ENCODE measurements around the gene CELF1. TPM values are rescaled to one million over a fixed set of nuclear protein-coding genes. Genes with fewer than 3 reads are reported as not detected.
A peak's percentile ranks its signal among the peaks of the same experiment; 100 is the strongest.

CELF1 gene
- total RNA-seq, 1 donor from 2014 or later, result 125 TPM

DNA sequence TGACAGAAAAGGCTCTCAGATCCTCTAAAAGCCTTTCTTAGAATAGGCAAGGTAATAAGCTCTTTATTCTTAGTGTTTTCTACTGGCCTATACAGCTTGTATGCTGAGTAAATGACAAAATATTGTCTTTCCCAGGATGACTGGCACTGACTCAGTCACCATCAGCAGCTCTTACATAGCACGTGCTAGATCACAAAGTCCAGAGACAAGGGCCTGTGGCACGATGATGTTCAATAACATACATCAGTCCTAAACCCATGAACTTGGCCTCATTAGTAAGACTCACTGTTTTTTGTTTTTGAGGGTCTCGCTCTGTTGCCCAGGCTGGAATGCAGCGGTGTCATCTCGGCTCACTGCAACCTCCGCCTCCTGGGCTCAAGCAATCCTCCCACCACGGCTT lies 42.7 kb downstream of the CELF1 start:
- Mint-ChIP-seq H3K9me3 (no peaks in the 10 kb centered on the region), H3K4me1 (ENCODE audit: unreplicated experiment) (peaks cover 52% of the 10 kb centered on the region), H3K36me3 (no peaks in the 10 kb centered on the region), H3K4me3 (no peak overlapping the region), H3K27me3 (no peaks in the 10 kb centered on the region), H3K27ac (peak overlapping the region; percentile 50)
- TF ChIP-seq, protein P1, sequence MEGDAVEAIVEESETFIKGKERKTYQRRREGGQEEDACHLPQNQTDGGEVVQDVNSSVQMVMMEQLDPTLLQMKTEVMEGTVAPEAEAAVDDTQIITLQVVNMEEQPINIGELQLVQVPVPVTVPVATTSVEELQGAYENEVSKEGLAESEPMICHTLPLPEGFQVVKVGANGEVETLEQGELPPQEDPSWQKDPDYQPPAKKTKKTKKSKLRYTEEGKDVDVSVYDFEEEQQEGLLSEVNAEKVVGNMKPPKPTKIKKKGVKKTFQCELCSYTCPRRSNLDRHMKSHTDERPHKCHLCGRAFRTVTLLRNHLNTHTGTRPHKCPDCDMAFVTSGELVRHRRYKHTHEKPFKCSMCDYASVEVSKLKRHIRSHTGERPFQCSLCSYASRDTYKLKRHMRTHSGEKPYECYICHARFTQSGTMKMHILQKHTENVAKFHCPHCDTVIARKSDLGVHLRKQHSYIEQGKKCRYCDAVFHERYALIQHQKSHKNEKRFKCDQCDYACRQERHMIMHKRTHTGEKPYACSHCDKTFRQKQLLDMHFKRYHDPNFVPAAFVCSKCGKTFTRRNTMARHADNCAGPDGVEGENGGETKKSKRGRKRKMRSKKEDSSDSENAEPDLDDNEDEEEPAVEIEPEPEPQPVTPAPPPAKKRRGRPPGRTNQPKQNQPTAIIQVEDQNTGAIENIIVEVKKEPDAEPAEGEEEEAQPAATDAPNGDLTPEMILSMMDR (conservative IDR thresholded peaks at IDR 0.05), result no peak
- DNase-seq (ENCODE audit: extremely low spot score, unreplicated experiment), result no peak

DNA sequence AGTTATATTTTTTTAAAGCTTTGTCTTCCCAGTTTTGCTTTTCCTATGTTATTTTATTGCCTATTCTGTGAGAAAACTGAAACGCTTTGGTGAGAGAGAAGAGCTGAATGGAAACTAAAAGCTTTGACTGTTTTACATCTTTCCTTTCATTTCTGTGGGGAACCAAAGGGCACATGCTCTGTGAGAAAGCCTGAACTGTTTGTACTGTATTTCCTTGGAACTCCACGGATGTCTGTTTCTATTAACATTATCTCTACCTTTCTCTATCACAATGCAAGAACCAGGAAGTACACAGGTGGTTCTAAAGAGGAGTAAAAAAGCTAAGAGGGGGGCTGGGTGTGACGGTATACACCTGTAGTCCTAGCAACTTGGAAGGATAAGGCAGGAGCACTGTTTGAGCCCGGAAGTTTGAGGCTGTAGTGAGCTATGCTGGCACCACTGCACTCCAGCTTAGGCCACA lies 43.8 kb downstream of the CELF1 start:
- TF ChIP-seq, protein P1 (conservative IDR thresholded peaks at IDR 0.05), result no peak
- no peaks in the 10 kb centered on the region for H3K27me3 Mint-ChIP-seq
- H3K27ac Mint-ChIP-seq, result peak overlapping the region; percentile 86
- H3K9me3 Mint-ChIP-seq, result no peaks in the 10 kb centered on the region
- H3K36me3 Mint-ChIP-seq, result no peaks in the 10 kb centered on the region
- H3K4me3 Mint-ChIP-seq, result peak overlapping the region; percentile 15
- DNase-seq (ENCODE audit: extremely low spot score, unreplicated experiment), result no peak
- H3K4me1 Mint-ChIP-seq (ENCODE audit: unreplicated experiment), result peaks cover 43% of the 10 kb centered on the region

DNA sequence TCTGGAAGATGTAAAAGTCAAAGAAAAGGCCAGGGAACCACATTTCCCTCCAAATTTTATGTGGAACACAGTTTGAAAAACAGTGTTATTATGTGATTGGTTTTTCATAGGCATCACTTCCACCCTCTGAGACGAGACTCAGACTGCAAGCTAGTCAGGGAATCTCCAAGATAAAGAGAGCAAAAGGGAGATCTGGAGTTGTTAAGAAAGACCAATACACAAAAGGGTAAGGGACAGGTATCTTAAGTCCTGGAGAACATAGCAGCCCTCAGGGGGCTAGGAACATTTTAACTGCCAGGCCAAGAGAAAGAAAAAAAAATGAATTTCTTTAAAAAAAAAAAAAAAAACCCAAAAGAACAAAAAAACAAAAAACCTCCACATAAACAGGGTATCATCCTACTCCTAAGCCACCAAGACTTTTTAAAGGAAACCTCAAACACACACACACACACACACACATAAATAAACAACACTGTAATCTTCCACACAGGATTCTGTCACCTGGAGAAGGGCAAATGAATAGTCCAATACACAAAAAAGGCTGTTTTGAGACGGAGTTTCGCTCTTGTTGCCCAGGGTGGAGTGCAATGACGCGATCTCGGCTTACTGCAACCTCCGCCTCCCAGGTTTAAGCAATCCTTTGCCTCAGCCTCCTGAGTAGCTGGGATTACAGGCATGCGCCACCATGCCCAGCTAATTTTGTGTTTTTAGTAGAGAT lies 44.5 kb downstream of the CELF1 start:
- Mint-ChIP-seq H3K9me3 (no peaks in the 10 kb centered on the region), H3K36me3 (no peaks in the 10 kb centered on the region), H3K4me3 (no peak overlapping the region), H3K4me1 (ENCODE audit: unreplicated experiment) (peaks cover 47% of the 10 kb centered on the region), H3K27ac (peak overlapping the region; percentile 65), H3K27me3 (no peaks in the 10 kb centered on the region)
- TF ChIP-seq, protein P1 (conservative IDR thresholded peaks at IDR 0.05), result no peak
- DNase-seq (ENCODE audit: extremely low spot score, unreplicated experiment), result no peak

DNA sequence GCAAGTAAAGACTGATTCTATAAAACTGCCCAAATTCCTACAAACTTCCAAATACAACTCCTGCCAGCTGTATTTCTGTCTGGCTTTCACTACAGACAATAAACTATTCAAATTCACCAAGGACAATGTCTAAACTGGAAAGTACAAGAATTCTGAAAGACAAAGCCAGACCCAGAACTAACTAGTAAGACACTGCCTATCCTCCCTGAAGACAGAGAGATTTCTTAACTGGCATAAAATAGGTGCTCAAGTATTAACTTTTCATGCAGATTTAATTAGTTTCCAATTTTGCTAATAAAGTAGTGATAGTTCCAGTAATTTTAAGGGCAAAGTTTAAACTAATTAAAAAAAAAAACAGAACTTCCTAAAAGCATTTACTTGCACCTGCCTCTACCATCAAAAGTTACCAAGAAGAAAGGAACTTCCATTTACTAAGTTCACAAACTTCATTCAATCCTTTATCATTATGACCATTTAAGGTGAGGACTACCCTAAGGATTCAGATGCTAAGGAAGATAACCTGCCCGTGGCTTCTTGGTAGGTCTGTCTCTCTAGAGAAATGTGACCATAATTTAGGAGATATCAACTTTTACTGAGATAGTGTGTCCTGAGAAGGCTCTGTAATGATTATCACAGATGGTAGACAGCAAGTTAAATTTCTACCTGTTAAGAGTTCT lies 45.2 kb downstream of the CELF1 start:
- H3K4me3 Mint-ChIP-seq, result no peak overlapping the region
- no peaks in the 10 kb centered on the region for H3K27me3 Mint-ChIP-seq
- H3K36me3 Mint-ChIP-seq, result no peaks in the 10 kb centered on the region
- no peak for DNase-seq (ENCODE audit: extremely low spot score, unreplicated experiment)
- H3K4me1 Mint-ChIP-seq (ENCODE audit: unreplicated experiment), result peaks cover 46% of the 10 kb centered on the region
- peak overlapping the region; percentile 65 for H3K27ac Mint-ChIP-seq
- TF ChIP-seq, protein P1 (conservative IDR thresholded peaks at IDR 0.05), result no peak
- no peaks in the 10 kb centered on the region for H3K9me3 Mint-ChIP-seq

DNA sequence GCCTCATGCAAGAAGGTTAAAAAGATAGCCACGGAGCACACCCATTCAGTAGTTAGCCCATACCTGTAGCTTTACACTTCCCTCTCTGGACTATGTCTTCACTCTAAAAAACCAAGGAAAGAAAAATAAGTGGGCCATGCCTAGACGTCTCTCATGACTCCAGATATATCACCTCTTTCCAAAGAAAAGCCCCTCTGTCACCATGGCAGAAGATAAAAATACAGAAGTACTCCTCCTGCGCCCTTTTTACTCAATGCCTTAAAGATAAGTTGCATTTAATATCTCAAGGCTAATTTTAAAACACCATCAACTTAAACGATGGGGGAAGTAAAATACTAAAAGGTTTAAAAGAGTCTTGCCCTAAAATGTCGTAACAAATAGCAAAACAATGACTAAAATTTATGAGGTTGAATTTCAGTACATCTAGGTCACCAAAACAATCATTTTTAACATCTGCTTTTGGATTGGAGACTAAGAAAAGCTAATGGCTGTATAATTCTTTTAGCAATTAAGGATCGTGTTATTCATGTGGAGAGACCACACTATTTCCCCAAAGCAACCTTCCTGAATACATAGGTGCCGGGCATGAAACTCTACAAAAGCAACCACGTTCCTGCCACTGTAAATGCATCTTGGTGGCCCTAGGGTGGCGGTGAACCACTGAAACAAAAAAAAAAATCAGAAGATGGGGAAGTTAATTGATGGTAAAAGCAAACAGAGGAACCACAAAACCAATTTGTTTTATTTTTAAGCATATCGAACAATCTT lies 46.0 kb downstream of the CELF1 start:
- DNase-seq (ENCODE audit: extremely low spot score, unreplicated experiment), result no peak
- no peak overlapping the region for H3K4me3 Mint-ChIP-seq
- peaks cover 48% of the 10 kb centered on the region for H3K4me1 Mint-ChIP-seq (ENCODE audit: unreplicated experiment)
- no peaks in the 10 kb centered on the region for H3K36me3 Mint-ChIP-seq
- peak overlapping the region; percentile 13 for H3K27ac Mint-ChIP-seq
- H3K27me3 Mint-ChIP-seq, result no peaks in the 10 kb centered on the region
- TF ChIP-seq, protein P1 (conservative IDR thresholded peaks at IDR 0.05), result no peak
- no peaks in the 10 kb centered on the region for H3K9me3 Mint-ChIP-seq
